Retinal pigment epithelial cell (primary cell): ENCODE measurements around the gene DCK.
"Not testable (repeated sequence)": the region's sequence is repeated elsewhere in the genome, so short reads cannot be mapped to it uniquely, and the experiment has no call there.

ENCODE experiments used
- DNase-seq: peaks from one replicate; pipeline ENCODE4 v3.0.0-alpha.2; 2010; ENCODE audit warnings: low read depth
- H3K4me3 ChIP-seq: 2 replicates; pipeline ENCODE4 v1.5.1; 2011; ENCODE audit warnings: mild to moderate bottlenecking, low read length, control low read depth, moderate library complexity
- TF ChIP-seq, protein P1 (sequence below): conservative IDR thresholded peaks from 2 replicates; pipeline ENCODE4 v1.5.1; 2011; ENCODE audit warnings: low read depth, low read length, control low read depth, inconsistent platforms

DCK gene

DNA sequence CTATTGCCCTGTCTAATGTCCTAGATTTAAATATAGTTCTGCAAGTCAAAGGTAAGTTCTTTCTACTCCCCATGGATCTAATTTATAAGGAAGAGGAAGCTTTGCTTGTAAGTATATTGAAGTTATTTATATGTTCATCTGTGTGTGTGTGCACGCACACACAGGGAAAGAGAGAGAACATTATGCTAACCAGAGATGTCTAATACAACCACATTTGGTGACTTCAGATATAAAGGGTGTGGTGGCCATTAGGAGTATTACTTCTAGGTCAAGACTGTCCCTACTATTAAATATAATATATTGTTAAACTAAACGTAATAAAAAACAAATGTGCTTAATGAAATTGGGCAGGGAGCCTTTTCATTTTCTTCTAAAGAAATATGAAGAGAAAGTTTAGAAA, 4.1 kb downstream of the DCK start:
- DNase-seq = no peak
- H3K4me3 ChIP-seq = no peak overlapping the region
- TF ChIP-seq, protein P1, sequence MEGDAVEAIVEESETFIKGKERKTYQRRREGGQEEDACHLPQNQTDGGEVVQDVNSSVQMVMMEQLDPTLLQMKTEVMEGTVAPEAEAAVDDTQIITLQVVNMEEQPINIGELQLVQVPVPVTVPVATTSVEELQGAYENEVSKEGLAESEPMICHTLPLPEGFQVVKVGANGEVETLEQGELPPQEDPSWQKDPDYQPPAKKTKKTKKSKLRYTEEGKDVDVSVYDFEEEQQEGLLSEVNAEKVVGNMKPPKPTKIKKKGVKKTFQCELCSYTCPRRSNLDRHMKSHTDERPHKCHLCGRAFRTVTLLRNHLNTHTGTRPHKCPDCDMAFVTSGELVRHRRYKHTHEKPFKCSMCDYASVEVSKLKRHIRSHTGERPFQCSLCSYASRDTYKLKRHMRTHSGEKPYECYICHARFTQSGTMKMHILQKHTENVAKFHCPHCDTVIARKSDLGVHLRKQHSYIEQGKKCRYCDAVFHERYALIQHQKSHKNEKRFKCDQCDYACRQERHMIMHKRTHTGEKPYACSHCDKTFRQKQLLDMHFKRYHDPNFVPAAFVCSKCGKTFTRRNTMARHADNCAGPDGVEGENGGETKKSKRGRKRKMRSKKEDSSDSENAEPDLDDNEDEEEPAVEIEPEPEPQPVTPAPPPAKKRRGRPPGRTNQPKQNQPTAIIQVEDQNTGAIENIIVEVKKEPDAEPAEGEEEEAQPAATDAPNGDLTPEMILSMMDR = no peak

DNA sequence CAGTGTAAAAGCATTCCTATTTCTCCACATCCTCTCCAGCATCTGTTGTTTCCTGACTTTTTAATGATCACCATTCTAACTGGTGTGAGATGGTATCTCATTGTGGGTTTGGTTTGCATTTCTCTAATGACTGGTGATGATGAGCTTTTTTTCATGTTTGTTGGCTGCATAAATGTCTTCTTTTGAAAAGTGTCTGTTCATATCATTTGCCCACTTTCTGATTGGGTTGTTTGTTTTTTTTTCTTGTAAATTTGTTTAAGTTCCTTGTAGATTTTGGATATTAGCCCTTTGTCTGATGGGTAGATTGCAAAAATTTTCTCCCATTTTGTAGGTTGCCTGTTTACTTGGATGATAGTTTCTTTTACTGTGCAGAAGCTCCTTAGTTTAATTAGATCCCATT, 6.2 kb downstream of the DCK start:
- DNase-seq, H3K4me3 ChIP-seq: not testable (repeated sequence)

DNA sequence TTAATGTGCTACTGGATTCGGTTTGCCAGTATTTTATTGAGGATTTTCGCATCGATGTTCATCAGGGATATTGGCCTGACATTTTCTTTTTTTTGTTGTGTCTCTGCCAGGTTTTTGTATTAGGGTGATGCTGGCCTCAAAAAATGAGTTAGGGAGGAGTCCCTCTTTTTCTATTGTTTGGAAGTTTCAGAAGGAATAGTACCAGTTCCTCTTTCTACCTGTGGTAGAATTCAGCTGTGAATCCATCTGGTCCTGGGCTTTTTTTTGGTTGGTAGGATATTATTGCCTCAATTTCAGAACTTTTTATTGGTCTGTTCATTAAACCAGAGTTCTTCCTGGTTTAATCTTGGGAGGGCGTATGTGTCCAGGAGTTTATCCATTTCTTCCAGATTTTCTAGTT, 7.9 kb downstream of the DCK start:
- not testable (repeated sequence) for H3K4me3 ChIP-seq, DNase-seq

DNA sequence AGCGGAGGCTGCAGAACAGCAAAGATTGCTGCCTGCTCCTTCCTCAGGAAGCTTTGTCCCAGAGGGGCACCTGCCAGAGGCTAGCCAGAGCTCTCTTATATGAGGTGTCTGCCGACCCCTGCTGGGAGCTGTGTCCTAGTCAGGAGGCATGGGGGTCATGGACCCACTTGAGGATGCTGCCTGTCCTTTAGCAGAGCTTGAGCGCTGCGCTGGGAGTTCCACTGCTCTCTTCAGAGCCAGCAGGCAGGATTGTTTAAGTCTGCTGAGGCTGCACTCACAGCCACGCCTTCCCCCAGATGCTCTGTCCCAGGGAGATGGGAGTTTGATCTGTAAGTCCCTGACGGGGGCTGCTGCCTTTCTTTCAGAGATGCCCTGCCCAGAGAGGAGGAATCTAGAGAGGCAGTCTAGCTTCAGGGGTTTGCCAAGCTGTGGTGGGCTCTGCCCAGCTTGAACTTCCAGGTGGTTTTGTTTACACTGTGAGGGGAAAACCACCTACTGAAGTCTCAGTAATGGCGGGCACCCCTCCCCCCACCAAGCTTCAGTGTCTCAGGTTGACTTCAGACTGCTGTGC, 10.9 kb downstream of the DCK start:
- no peak overlapping the region for H3K4me3 ChIP-seq

DNA sequence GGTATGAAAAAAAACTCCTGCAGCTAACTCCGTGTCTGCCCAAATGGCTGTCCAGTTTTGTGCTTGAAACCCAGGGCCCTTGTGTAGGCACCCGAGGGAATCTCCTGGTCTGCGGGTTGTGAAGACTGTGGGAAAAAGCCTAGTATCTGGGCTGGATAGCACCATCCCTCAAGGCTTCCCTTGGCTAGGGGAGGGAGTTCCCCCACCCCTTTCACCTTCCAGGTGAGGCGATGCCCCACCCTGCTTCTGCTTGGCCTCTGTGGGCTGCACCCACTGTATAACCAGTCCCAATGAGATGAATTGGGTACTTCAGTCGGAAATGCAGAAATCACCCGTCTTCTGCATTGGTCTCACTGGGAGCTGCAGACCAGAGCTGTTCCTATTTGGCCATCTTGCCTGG, 11.6 kb downstream of the DCK start:
- H3K4me3 ChIP-seq, DNase-seq: not testable (repeated sequence)

More for the DNA sequence above, 10.9 kb downstream of the DCK start:
- TF ChIP-seq, protein P1 = no peak
- no peak for DNase-seq

DNA sequence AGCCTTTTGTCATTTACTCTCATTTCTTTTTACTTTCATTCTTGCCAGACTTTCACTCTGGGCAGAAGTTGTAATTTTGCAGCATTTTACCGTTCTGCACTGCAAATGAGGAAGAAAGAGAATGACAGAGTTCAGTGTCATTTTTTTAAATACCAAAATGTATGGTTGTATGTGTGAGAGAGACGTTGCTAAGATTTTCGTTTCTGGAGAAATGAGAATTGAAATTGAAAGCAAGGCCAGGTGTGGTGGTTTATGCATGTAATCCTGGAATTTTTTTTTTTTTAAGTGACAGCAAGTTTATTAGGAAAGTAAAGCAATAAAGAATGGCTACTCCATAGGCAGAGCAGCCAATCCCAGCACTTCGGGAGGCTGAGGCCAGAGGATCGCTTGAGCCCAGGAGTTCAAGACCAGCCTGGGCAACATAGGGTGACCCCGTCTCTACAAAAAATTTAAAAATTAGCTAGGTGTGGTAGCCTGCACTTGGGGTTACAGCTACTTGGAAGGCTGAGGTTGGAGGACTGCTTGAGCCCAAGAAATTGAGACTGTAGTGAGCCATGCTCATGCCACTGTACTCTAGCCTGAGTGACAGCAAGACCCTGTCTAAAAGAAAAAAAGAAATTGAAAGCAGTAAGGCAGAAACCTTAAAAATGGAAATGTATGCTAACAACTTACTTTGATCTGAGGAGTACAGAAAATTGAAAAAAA, 12.9 kb downstream of the DCK start:
- H3K4me3 ChIP-seq = no peak overlapping the region
- no peak for DNase-seq

DNA sequence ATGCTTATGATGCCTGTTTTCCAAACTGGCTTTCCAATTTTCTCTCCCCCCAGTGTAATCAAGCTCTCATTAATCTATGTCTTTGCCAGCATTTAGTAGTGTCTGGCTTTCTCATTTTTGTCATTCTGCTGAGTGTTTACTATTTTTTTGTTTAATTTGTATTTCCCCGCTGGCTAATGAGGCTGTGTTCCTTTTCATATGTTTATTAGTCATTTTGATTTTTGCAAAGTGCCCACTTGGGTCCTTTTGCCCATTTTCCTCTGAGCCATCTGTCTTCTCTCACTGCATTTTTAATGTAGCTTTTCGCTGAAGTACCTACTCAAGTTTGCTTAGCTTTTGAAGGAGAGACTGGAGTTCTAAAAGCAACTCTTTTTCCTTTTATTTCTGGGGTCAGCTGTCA, 14.7 kb downstream of the DCK start:
- H3K4me3 ChIP-seq = no peak overlapping the region
- TF ChIP-seq, protein P1 = no peak
- DNase-seq = no peak

More for the DNA sequence above, 12.9 kb downstream of the DCK start:
- TF ChIP-seq, protein P1 = no peak

DNA sequence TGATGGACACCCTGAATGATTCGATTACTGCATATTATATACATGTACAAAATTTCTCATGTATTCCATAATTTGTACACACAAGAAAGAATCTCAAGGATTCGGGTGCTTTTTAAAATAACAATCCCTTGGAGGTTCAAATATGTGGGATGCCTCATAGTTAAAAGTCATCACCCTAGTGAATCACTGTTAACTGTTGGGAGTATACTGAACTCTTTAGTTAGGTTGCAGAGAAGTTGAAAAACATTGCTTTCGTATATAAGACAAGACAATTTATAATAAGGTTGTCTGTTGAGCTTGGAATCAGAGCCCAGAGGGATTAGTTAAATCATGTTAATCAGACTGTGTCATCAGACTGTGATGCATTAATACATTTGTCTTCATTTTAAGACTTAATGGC, 15.6 kb downstream of the DCK start:
- H3K4me3 ChIP-seq = no peak overlapping the region
- DNase-seq = no peak
- TF ChIP-seq, protein P1 = no peak
